Erythroblast (primary cell): ENCODE measurements around the gene PTTG2.

Experiments
- DNase-seq, 2 experiments: peaks; one replicate each; lab custom pipeline; 2025; lab: John Stamatoyannopoulos, UW
- GATA1 ChIP-seq: IDR thresholded peaks from 2 replicates; pipeline ENCODE4 v1.6.1; 2011; ENCODE audit warnings: low read depth, mild to moderate bottlenecking, control low read depth, low read length, moderate library complexity
- POLR2A ChIP-seq: IDR thresholded peaks from 2 replicates; pipeline ENCODE4 v1.6.1; 2011; ENCODE audit warnings: mild to moderate bottlenecking, low read length

The PTTG2 gene

DNA sequence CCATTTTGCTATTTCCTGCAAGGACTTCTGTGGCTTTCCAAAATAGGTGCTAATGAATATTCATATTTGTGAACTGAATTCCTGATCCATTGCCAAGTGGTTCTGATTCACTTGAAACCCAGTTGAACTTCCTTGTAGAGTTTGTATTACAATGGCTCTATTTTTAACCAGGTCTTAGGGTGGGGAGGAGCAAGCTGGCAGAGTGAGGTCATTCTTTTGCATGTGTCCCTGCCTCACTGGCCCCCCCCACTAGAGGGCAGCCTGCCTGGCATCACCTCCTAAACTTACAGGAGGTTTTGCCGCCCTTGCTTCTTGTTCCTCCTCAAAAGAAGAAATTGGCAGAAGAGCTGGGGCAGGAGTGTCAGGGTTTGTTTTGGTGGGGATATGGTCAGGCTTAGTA is 10.5 kb downstream of the PTTG2 start:
- peak; percentile 39 to 54 for DNase-seq
- TF ChIP-seq GATA1 (no peak), POLR2A (no peak)

DNA sequence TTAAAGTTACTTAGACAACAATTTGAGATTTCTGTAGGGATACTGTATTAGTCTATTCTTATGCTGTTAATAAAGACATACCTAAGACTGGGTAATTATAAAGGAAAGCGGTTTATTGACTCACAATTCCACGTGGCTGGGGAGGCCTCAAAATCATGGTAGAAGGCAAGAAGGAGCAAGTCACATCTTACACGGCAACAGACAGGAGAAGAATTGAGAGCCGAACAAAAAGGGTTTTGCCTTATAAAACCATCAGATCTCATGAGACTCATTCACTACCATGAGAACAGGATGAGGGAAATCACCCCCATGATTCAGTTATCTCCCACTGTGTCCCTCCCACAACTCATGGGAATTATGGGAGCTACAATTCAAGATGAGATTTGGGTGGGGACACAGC is 11.0 kb downstream of the PTTG2 start:
- TF ChIP-seq GATA1 = no peak
- no peak for DNase-seq

DNA sequence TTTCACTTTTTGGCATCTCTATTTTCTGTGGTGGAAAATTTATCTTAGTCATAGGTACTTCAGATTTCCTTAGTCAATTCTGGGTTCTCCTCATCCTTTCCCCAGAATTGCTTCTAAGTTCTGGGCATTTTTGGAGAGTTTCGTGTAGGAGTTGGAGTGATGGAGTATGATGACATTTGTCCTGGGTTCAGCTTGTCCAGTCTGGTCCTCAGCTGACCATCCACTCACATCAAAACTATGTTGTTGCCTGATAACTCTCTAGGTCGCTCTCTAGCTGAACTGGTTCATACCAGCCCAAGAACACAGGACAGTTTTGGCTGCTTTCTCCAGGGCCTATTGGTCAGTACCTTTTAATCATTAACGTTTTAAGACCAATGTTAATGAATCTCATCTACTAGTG is 13.2 kb downstream of the PTTG2 start:
- TF ChIP-seq GATA1 (no peak), POLR2A (no peak)
- DNase-seq = no peak

- peak in 1 of 2 experiments; percentile 3 for DNase-seq
These were observed 15.2 kb downstream of the PTTG2 start for GRCh38 chr4:37975321-37975822.

- DNase-seq = no peak
- TF ChIP-seq POLR2A (no peak), GATA1 (no peak)
These were observed 16.3 kb downstream of the PTTG2 start for GRCh38 chr4:37976507-37976906.

GRCh38 chr4:37976991-37977470 is 16.8 kb downstream of the PTTG2 start:
- TF ChIP-seq GATA1 (no peak), POLR2A (no peak)
- DNase-seq = peak; percentile 81 to 82

GRCh38 chr4:37977471-37978247 is 17.5 kb downstream of the PTTG2 start:
- TF ChIP-seq POLR2A (peak; percentile 20), GATA1 (no peak)
- peak; percentile 72 to 77 for DNase-seq

DNA sequence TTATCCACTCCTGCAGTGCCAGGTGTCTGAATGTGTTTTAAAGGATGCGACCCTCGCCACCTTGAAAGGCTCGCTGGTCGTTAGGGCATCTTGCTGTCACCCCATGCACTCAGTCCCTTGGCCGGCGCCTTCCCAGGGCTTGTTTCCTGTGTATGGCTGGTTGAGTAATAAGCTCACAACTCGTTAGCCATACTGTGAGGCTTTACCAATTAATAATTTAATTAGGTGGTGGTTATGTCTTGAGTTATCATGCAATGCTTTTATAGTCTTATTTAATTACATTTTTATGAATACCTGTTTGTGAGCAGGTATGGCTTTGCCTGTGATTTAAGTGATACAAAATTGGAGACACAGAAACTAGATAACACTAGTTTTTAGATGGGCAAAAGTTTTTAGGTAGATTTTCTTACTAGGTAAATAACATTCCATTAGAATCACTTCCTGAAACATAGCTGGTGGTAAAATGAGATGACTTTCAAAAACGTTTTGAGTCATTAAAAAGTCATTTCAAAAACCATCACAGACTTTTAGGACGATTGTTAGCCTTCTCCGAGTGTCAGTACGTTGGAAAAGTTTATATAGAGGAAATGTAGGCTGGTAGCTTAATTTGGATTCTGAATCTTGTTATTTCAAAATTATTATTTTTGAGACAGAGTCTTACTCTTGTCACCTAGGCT is 18.2 kb downstream of the PTTG2 start:
- no peak for TF ChIP-seq POLR2A
- TF ChIP-seq GATA1 = no peak
- DNase-seq = peak; percentile 16 to 34

DNA sequence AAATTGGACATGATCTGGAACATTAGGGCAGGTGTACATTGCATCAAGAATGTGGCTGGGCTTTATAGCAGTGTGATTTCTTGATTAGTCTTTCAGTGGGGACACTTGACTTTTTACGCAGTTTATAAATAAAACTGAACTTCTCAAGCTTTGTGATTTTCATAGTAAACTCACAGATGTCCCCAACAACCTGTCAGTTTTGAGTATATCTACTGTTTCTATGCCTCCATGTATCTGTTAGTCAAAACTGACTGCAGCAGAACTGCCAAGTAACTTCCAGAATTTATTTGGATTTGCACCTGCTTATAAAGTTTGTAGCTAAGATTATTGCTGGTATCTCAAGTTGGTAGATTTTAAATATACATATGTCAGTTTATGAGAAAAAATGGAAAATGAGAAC is 20.0 kb downstream of the PTTG2 start:
- TF ChIP-seq GATA1 = no peak
- TF ChIP-seq POLR2A = no peak
- DNase-seq = no peak

- no peak for TF ChIP-seq GATA1
- no peak for TF ChIP-seq POLR2A
- no peak for DNase-seq
These were observed 21.2 kb downstream of the PTTG2 start for GRCh38 chr4:37981425-37981824.

DNA sequence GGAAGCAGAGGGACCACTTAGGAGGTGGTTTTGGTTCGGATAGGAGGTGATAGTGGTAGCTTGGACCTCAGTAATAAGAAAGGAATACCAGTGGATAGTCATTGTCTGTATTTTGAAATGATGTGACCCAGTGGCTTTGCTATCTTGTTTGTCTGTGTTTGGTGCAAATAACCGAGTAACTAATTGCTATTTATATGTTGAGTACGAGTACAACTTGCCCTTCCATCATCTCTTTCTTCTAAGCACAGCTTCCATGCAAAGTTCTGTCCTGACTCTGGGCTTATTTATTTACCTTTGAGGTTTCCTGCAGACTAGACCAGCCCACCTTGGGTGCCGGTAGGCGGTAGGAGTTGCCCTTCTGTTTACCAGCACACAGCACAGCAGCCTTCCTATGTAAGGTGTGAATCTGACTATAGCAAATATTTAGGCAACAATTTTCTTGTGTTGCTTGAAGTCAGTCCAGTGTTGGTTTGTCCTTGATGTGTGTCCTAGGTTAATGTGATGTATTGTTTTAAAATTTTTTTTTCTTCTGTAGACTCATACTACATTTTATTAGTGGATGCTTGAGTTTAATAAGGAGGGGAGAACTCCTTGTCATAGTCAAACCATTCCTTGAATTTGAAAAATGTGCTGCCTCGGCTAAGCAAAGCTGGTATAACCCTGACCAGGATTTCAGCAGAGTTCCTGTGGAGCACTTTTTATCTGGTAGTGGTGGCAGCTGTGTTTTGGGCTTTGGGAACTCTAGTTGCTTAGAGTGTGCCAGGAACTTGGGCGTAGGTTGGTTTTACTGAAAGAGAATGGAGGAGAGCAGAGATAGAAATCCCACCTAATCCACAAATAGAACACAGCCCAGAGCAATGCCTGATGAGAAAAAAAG is 21.9 kb downstream of the PTTG2 start:
- no peak for DNase-seq
- TF ChIP-seq GATA1 = no peak
- TF ChIP-seq POLR2A = no peak

GRCh38 chr4:37982736-37983135 is 22.5 kb downstream of the PTTG2 start:
- TF ChIP-seq GATA1 (no peak), POLR2A (no peak)
- no peak for DNase-seq

DNA sequence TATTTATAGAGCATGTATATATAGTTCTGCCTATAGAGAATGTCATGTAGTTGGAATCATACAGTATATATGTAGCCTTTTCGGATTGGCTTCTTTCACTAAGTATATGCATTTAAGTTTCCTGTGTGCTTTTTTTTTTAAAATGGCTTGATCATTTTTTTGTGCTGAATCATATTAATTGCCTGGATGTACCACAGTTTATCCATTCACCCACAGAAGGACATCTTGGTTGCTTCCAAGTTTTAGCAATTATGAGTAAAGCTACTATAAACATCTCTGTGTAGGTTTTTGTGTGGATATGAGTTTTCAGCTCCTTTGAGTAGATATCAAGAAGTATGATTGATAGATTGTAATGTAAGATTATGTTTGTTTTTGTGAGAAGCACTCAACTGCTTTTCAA is 23.8 kb downstream of the PTTG2 start:
- DNase-seq = no peak
- TF ChIP-seq GATA1 (no peak), POLR2A (no peak)
